Erythroblast (primary cell): ENCODE measurements around the gene PSAT1.

ENCODE experiments used
- DNase-seq, 2 experiments: peaks; one replicate each; lab custom pipeline; 2025; lab: John Stamatoyannopoulos, UW
- GATA1 ChIP-seq: IDR thresholded peaks from 2 replicates; pipeline ENCODE4 v1.6.1; 2011; ENCODE audit warnings: low read depth, mild to moderate bottlenecking, control low read depth, low read length, moderate library complexity
- POLR2A ChIP-seq: IDR thresholded peaks from 2 replicates; pipeline ENCODE4 v1.6.1; 2011; ENCODE audit warnings: mild to moderate bottlenecking, low read length

PSAT1 gene

DNA sequence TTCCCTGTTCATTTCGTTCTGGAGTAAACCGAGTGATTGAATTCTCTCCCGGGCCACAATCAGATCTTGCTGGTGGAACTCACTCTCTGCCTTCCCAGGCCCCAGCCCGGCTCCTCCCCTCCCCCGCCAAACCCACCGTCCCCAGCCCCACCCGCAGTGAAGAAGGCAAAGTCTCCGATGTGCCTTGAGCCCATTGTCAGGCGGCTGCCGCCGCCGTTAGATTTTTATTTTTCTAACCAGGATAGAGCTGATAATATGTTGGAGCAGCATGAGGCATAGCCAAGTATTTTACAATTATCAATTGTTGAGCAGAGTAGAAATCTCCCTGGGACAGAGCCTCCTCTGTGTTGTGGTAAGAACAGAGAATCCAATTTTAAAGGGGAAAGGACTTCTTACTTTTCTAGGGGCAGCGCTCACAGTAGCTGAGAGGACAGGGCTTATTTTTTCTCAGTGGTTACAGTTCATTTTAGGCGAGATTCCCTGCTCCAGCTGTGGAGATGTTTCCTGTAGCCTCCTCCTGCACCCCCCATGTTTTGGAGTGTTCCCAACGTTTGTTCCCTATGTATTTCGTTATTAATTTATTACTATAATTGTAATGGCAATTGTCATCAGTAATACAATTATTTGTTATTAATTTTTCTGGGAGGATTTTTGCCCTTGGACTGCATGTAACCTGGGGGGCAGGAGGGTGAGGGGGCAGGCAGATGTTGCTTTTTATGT lies 1.3 kb downstream of the PSAT1 start:
- peak; percentile 53 to 60 for DNase-seq
- no peak for TF ChIP-seq GATA1

GRCh38 chr9:78300209-78300608 lies 3.3 kb downstream of the PSAT1 start:
- TF ChIP-seq GATA1: no peak
- no peak for TF ChIP-seq POLR2A
- DNase-seq: no peak

- TF ChIP-seq POLR2A (no peak), GATA1 (no peak)
- DNase-seq: no peak
These were observed 4.5 kb downstream of the PSAT1 start for GRCh38 chr9:78301466-78301865.

DNA sequence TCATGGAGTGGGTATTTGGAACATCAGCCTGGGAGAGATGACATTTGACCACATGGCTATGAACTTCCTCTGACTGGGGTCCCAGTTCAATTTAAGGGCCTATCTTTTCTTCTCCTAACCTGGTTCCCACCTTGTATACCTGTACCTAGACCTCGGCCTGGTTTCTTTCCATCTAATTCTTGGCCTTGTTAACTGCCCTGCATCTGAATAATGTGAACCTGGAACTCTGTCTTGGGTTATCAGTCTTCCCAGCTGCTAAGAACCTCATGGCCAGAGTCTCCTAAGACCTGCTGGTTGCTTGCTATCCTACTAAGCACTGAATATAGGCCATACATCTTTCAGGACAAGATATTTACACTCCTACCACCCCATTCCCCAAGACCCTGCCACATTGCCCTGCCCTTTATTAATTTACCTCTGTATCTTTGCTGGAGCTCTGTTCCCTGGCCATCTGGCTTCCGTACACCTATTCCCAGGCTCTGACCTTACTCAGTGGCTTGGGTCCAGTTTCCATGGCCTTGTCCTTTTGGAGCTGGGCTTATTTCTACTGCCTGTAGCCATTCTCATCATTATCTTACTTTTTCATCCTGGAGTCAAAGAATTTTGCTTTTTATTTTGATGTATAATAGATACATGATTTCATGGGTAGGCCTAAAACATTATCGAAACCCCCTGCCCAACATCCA lies 6.6 kb downstream of the PSAT1 start:
- no peak for DNase-seq
- TF ChIP-seq POLR2A: no peak
- TF ChIP-seq GATA1: no peak

GRCh38 chr9:78304357-78304756 lies 7.4 kb downstream of the PSAT1 start:
- DNase-seq: no peak
- no peak for TF ChIP-seq POLR2A
- TF ChIP-seq GATA1: no peak

GRCh38 chr9:78306222-78307076 lies 9.5 kb downstream of the PSAT1 start:
- no peak for TF ChIP-seq POLR2A
- TF ChIP-seq GATA1: no peak
- DNase-seq: no peak

- TF ChIP-seq POLR2A: no peak
- TF ChIP-seq GATA1: no peak
- DNase-seq: no peak
These were observed 10.4 kb downstream of the PSAT1 start for GRCh38 chr9:78307360-78307759.

DNA sequence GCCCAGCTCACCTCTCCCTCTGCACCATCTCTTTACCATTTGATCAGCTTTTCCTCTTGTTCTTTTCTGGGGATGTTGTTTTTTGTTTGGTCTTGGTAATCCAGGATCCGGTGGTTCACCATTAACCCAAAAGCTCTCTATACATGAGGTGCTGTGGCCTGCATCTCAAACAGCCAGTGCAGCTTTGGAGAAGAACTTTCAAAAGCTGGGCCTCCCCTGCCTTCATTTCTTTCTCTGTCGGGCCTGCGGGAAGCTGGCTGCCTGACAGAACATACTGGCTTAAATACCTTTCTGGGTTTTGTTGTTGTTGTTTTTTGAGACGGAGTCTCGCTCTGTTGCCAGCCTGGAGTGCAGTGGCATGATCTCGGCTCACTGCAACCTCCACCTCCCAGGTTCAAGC lies 12.1 kb downstream of the PSAT1 start:
- TF ChIP-seq POLR2A: no peak
- TF ChIP-seq GATA1: no peak
- DNase-seq: no peak

GRCh38 chr9:78311075-78311474 lies 14.2 kb downstream of the PSAT1 start:
- no peak for DNase-seq
- TF ChIP-seq POLR2A (no peak), GATA1 (no peak)

DNA sequence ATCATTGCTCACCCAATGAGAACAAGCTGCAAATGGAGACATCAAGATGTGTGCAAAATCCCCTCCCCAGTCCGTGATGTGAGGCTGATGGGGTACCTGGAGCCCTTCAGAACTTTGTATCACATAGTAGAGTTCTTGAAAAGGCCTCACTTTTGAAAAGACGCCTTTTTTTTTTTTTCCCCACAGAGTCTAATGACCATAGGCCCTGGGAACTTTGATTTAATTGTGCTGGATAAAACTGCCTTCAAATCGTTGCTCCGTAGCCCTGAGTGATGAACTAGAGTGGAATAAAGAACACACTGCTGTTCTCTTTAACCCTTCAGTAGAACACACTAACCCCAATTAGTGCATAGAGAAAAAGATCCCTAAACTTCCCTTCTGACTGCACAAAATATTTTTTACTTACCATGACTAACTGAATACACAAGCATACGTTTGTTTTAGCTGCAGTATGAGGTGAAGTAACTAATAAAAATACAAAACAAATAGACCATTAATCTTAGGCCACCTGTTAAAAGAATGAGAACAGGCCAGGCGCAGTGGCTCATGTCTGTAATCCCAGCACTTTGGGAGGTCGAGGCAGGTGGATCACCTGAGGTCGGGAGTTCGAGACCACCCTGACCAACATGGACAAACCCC lies 15.1 kb downstream of the PSAT1 start:
- TF ChIP-seq POLR2A (no peak), GATA1 (no peak)
- no peak for DNase-seq

GRCh38 chr9:78314550-78314949 lies 17.6 kb downstream of the PSAT1 start:
- no peak for TF ChIP-seq GATA1
- no peak for TF ChIP-seq POLR2A
- DNase-seq: no peak

DNA sequence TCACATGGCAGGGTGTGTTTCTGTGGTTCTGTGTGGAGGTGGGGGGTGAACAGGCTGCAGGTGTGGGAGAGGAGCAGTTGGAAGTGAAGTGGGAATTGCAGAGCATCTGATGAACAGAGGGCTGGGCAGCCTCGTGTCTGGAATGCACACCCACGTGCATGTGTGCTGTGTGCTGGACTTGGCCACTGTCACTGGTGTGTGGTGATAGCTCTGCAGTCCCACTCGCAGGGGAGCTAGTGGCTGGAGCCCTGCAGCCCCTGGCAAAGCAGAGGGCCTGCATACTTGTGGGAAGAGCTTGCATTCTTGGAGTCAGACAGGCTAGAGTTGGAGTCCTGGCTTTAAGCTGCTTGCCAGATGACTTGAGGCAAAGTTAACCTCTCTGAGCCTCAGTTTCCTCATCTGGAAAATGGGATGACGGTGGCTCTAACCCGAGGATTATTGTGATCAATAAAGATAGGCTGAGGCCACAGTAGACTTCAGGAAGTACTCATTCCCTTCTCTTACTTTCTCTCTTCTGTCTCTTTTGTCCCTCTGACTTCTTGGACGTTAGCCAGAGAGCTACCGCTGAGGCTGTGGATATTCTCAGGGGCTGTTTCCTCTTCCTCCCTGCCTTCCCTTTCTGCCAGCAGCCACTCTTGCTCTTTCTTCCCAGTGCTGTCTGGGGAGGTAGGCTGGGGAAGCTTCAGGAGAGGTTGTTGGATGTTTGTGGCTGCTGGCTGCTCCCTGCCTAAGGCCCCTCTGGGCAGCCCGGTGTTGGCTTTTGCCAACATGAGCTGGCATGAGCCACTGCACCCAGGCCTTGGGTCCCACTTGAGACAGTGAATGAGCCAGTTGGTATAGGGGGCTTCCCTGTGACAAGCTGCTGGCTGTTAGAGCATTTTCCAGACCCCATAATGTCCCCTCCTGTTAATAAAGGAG lies 18.3 kb downstream of the PSAT1 start:
- TF ChIP-seq GATA1 (no peak), POLR2A (no peak)
- no peak for DNase-seq
